ENCODE results near the gene COX7C.

GRCh38 chr5:86617756-86618576, at the start of gene COX7C:
- TF ChIP-seq, protein P1, sequence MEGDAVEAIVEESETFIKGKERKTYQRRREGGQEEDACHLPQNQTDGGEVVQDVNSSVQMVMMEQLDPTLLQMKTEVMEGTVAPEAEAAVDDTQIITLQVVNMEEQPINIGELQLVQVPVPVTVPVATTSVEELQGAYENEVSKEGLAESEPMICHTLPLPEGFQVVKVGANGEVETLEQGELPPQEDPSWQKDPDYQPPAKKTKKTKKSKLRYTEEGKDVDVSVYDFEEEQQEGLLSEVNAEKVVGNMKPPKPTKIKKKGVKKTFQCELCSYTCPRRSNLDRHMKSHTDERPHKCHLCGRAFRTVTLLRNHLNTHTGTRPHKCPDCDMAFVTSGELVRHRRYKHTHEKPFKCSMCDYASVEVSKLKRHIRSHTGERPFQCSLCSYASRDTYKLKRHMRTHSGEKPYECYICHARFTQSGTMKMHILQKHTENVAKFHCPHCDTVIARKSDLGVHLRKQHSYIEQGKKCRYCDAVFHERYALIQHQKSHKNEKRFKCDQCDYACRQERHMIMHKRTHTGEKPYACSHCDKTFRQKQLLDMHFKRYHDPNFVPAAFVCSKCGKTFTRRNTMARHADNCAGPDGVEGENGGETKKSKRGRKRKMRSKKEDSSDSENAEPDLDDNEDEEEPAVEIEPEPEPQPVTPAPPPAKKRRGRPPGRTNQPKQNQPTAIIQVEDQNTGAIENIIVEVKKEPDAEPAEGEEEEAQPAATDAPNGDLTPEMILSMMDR (conservative IDR thresholded peaks at IDR 0.05; ENCODE audit: low read length), result no peak
- TF ChIP-seq EZH2phosphoT487 (IDR thresholded peaks at IDR 0.05; ENCODE audit: borderline replicate concordance, low read depth, low read length), result no peak
